HepG2 (cell line): ENCODE data around the gene ZNF554. TPM values are rescaled to one million over a fixed set of nuclear protein-coding genes. Genes with fewer than 3 reads are reported as not detected.
A peak's percentile ranks its signal among the peaks of the same experiment; 100 is the strongest.

Experiments
- ATAC-seq: fragments of 200-7000 bp; cut with Tn5 transposase; 3 replicates; pipeline ENCODE4 v1.9.1; 2020; ENCODE audit warnings: mild to moderate bottlenecking, moderate library complexity
- BruUV-seq: library from RNA; stranded (reverse); fragments of 400-500 nt; replicated peaks from 2 replicates; lab custom pipeline; 2021; lab: Mats Ljungman, UMichigan
- CTCF ChIA-PET: fragments of 300-600 bp; formaldehyde crosslinking; extraction: SDS; loops from one replicate; lab custom pipeline; 2021; ENCODE audit warnings: low total read pairs, inconsistent platforms, low intra/inter-chr PET ratio; lab: Yijun Ruan, JAX
- POLR2A ChIA-PET: fragments of 350-600 bp; sonication (Branson Sonifier 250); formaldehyde crosslinking; loops from one replicate; lab custom pipeline; 2020; ENCODE audit warnings: antibody characterized with exemption, inconsistent platforms; lab: Yijun Ruan, JAX
- DNase-seq: peaks from one replicate; pipeline ENCODE4 v3.0.0-alpha.2; 2015; ENCODE audit warnings: low spot score
- FAIRE-seq: peaks from 3 replicates; lab custom pipeline; 2011; peaks lifted over from hg19 to GRCh38; lab: Jason Lieb, UNC
- H2AFZ ChIP-seq: one replicate; pipeline ENCODE4 v1.6.1; 2011; ENCODE audit warnings: low read length, inconsistent platforms
- H3K27ac ChIP-seq: fragments of 300-600 bp; 3 replicates; pipeline ENCODE4 v1.8.0; 2011; ENCODE audit warnings: mixed run types, mild to moderate bottlenecking, mixed read lengths, low read length, inconsistent platforms; ENCODE audit not compliant: insufficient read depth; ENCODE audit errors: extremely low read length
- H3K27me3 ChIP-seq, 2 experiments: fragments of 200-600 bp in 1 of 2; 2 replicates in 1 of 2; 3 replicates in 1 of 2; pipeline versions ENCODE4 v1.6.0 to v1.8.0; 2011; ENCODE audit warnings: low read length in 2 of 2, mild to moderate bottlenecking in 2 of 2, moderate library complexity in 2 of 2, inconsistent platforms in 1 of 2; ENCODE audit not compliant: insufficient read depth in 2 of 2, control insufficient read depth in 1 of 2
- H3K36me3 ChIP-seq, 2 experiments: fragments of 200-600 bp in 1 of 2; replicated peaks in 1 of 2; 2 replicates in 1 of 2; 3 replicates in 1 of 2; pipeline versions ENCODE4 v1.5.1 to v1.8.0; 2011; ENCODE audit warnings: low read length in 2 of 2, inconsistent platforms in 1 of 2; ENCODE audit not compliant: insufficient read depth in 2 of 2, control insufficient read depth in 1 of 2
- H3K4me1 ChIP-seq: 2 replicates; pipeline ENCODE4 v1.5.1; 2012; ENCODE audit warnings: low read length, inconsistent platforms; ENCODE audit not compliant: insufficient read depth
- H3K4me2 ChIP-seq: 2 replicates; pipeline ENCODE4 v1.6.0; 2011; ENCODE audit warnings: low read depth, low read length, inconsistent platforms
- H3K4me3 ChIP-seq, 3 experiments: fragments of 200-600 bp in 1 of 3; sonication (generic), shearing (Covaris generic) in 1 of 3; replicated peaks in 1 of 3; 2 replicates each; pipeline ENCODE4 v1.5.1; 2011 to 2016; ENCODE audit warnings: low read length in 3 of 3, inconsistent platforms in 2 of 3, low read depth in 2 of 3, mild to moderate bottlenecking in 2 of 3, control low read depth in 1 of 3, mixed read lengths in 1 of 3; ENCODE audit not compliant: insufficient read depth in 1 of 3
- H3K79me2 ChIP-seq: one replicate; pipeline ENCODE4 v1.6.1; 2011; ENCODE audit warnings: low read length, inconsistent platforms; ENCODE audit not compliant: insufficient read depth
- H3K9ac ChIP-seq: 2 replicates; pipeline ENCODE4 v1.6.0; 2011; ENCODE audit warnings: mild to moderate bottlenecking, low read depth, low read length, inconsistent platforms; ENCODE audit not compliant: insufficient read depth
- H3K9me3 ChIP-seq: 2 replicates; pipeline ENCODE4 v1.5.1; 2012; ENCODE audit warnings: mild to moderate bottlenecking, low read length
- H4K20me1 ChIP-seq: 2 replicates; pipeline ENCODE4 v1.6.0; 2011; ENCODE audit warnings: inconsistent platforms, mild to moderate bottlenecking, low read length, moderate library complexity; ENCODE audit not compliant: insufficient read depth
- AGO1 ChIP-seq: fragments of 200-400 bp; formaldehyde crosslinking; IDR thresholded peaks from 2 replicates; pipeline ENCODE4 v1.6.1; 2017; ENCODE audit warnings: mild to moderate bottlenecking, low read depth, low read length, moderate library complexity; ENCODE audit not compliant: poor library complexity, severe bottlenecking
- CCDC6 ChIP-seq: sonication (generic); formaldehyde crosslinking; IDR thresholded peaks from 2 replicates; pipeline ENCODE4 v1.8.1; 2022; ENCODE audit warnings: mild to moderate bottlenecking, missing genetic modification reagents, moderate library complexity
- CREBL2 ChIP-seq: sonication (generic); formaldehyde crosslinking; IDR thresholded peaks from 2 replicates; pipeline ENCODE4 v1.8.1; 2023; ENCODE audit warnings: missing genetic modification reagents, mild to moderate bottlenecking, borderline replicate concordance
- HNRNPL ChIP-seq: fragments of 200-400 bp; formaldehyde crosslinking; IDR thresholded peaks from 2 replicates; pipeline ENCODE4 v1.6.1; 2017; ENCODE audit warnings: mild to moderate bottlenecking, low read depth, low read length
- NFRKB ChIP-seq: fragments of 450-650 bp; IDR thresholded peaks from 2 replicates; pipeline ENCODE4 v1.6.1; 2017
- RFXANK ChIP-seq: IDR thresholded peaks from 2 replicates; pipeline ENCODE4 v1.6.1; 2016
- SRY ChIP-seq: sonication (generic); formaldehyde crosslinking; IDR thresholded peaks from 2 replicates; pipeline ENCODE4 v1.8.0; 2022; ENCODE audit warnings: mild to moderate bottlenecking, missing genetic modification reagents
- ZFP36L2 ChIP-seq: sonication (generic); formaldehyde crosslinking; IDR thresholded peaks from 2 replicates; pipeline ENCODE4 v1.4.0; 2020; ENCODE audit warnings: missing genetic modification reagents
- ZNF232 ChIP-seq: sonication (generic); formaldehyde crosslinking; IDR thresholded peaks from 2 replicates; pipeline ENCODE4 v1.4.0; 2020; ENCODE audit warnings: missing genetic modification reagents, borderline replicate concordance
- ZNF335 ChIP-seq: sonication (generic); formaldehyde crosslinking; IDR thresholded peaks from 2 replicates; pipeline ENCODE4 v1.4.0; 2020; ENCODE audit warnings: missing genetic modification reagents
- ZNF432 ChIP-seq: sonication (generic); formaldehyde crosslinking; IDR thresholded peaks from 2 replicates; pipeline ENCODE4 v1.5.0; 2020; ENCODE audit warnings: missing genetic modification reagents, mild to moderate bottlenecking, borderline replicate concordance
- ZNF670 ChIP-seq: sonication (generic); formaldehyde crosslinking; IDR thresholded peaks from 2 replicates; pipeline ENCODE4 v1.8.0; 2022; ENCODE audit warnings: mild to moderate bottlenecking, missing genetic modification reagents, borderline replicate concordance
- ZNF713 ChIP-seq: sonication (generic); formaldehyde crosslinking; IDR thresholded peaks from 2 replicates; pipeline ENCODE4 v1.4.0; 2020; ENCODE audit warnings: mild to moderate bottlenecking, missing genetic modification reagents
- ZNF768 ChIP-seq: sonication (generic); formaldehyde crosslinking; IDR thresholded peaks from 2 replicates; pipeline ENCODE4 v1.4.0; 2020; ENCODE audit warnings: missing genetic modification reagents
- WGBS: methylation state at CpG from one replicate; pipeline ENCODE4 v1.1.6; 2017; ENCODE audit warnings: low lambda C conversion rate; 5-methylcytosine and 5-hydroxymethylcytosine counted together
- in situ Hi-C: cut with HindIII; loops from 2 replicates; pipeline ENCODE4 v1.10.0; 2017; ENCODE audit warnings: low pct_unique_long_range_greater_than_20kb; ENCODE audit not compliant: extremely low pct_ligation_motif_present
- intact Hi-C: fragments of 100-400 bp; cut with micrococcal nuclease; formaldehyde crosslinking; loops from one replicate; pipeline ENCODE4 v1.10.0; 2022; ENCODE audit not compliant: unreplicated experiment
- polyA plus RNA-seq, 8 experiments: library from polyadenylated mRNA; depleted of rRNA in 3 of 8; stranded (reverse) in 7 of 8; unstranded in 1 of 8; fragments of >200 nt; fragmentation: Illumina TruSeq in 4 of 8; extraction: Trizol in 4 of 8; gene quantifications; 2 replicates each; pipeline versions ENCODE4 v1.2.1 to v1.2.3, GENCODE V29; 2011 to 2016; ENCODE audit warnings: low read depth in 4 of 8, missing spikeins in 1 of 8, mixed read lengths in 1 of 8; ENCODE audit not compliant: insufficient read depth in 1 of 8
- total RNA-seq, 5 experiments: library from RNA; depleted of rRNA; stranded (reverse); fragments of >200 nt; fragmentation: Illumina TruSeq; extraction: Trizol; gene quantifications; 2 replicates each; pipeline ENCODE4 v1.2.3, GENCODE V29; 2016; ENCODE audit warnings: low read depth in 1 of 5
- TF ChIP-seq, protein P1 (sequence below): sonication (generic); formaldehyde crosslinking; IDR thresholded peaks from 2 replicates; pipeline ENCODE4 v1.8.0; 2022; ENCODE audit warnings: mild to moderate bottlenecking, missing genetic modification reagents, moderate library complexity

Gene ZNF554
- total and polyA plus RNA-seq, 2 of the 13 experiments (the other 11 are each of a cell fraction or from before 2014, with no cell fraction given), result 2.2 to 2.7 TPM

DNA sequence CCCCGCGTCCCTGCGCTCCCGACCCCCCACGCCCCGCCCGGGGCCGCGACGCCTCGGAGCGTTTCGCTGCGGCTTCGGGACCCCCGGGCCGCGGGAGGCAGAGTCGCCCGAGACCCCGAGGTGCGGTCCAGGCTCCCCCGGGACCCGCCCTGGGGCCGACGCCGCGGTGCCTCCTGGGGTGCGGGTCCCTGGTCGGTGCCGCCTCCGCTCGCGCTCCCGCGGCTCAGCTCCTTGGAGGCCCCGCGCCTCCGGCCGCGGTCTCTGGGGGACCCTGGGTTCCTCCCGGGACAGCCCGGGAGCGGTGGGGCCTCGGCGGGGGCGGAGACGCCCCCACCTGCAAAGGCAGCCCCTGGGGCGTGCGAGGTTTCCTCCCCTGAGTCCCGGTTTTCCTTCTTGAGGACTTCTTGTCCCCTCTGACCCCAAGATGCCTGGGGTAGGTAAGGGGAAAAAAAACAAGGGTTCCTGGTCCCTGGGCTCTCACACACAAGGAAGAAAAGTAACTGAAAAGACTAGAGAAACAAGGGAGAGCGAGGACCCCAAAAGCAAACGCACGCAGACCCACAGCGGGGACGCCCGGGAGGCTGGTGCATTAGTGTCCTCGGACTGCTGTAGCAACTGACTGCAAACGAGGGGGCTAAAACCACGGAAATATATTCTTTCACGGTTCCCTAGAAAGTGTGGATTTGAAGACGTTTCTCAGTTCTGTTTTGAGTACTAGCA, 22.3 kb downstream of the ZNF554 start:
- peak overlapping the region; percentile 83 for H3K9ac ChIP-seq
- intact Hi-C loops, result loop anchor here (2.0 kb wide), 1 partner anchor 21 kb away; no protein-coding TSS in a partner anchor
- POLR2A ChIA-PET, result interaction anchor here (0.6 to 2.4 kb wide), 12 partner anchors 13 to 385 kb away, joined by 3 to 49 read pairs (median 5); partner anchors contain the start of genes LMNB2, SGTA, THOP1 and ZNF554

More for the DNA sequence above, 22.3 kb downstream of the ZNF554 start:
- Histone ChIP-seq H3K27me3 (no peaks in the 10 kb centered on the region), H3K4me1 (peaks cover 72% of the 10 kb centered on the region), H4K20me1 (no peaks in the 10 kb centered on the region), H3K27ac (peak overlapping the region; percentile 48), H3K4me3 (peak overlapping the region; percentile 76 to 92 (median 83)), H3K9me3 (no peaks in the 10 kb centered on the region), H3K4me2 (peak overlapping the region; percentile 90), H3K36me3 (peaks cover 0 to 2% of the 10 kb centered on the region in 2 experiments; a peak in 3 of 5 replicates), H3K79me2 (peaks cover 37% of the 10 kb centered on the region), H2AFZ (no peak overlapping the region)
- ATAC-seq (no peak), FAIRE-seq (no peak), DNase-seq (no peak)
- CTCF ChIA-PET, result no interaction called here
- 2% methylated on average over 18 of the region's 62 CpGs for WGBS
- no TSS peak for BruUV-seq
- 0 out of 2 replicates have a peak, but pooled peaks have one; percentile 31 for TF ChIP-seq ZNF713 (CRISPR knock-in tag)
- no peak for TF ChIP-seq CCDC6 (CRISPR knock-in tag)
- TF ChIP-seq ZNF670 (CRISPR knock-in tag), result no peak
- TF ChIP-seq AGO1, result no peak
- TF ChIP-seq ZNF335, result no peak
- peak; percentile 22; the same call in 1 of the 2 replicates for TF ChIP-seq ZNF232 (CRISPR knock-in tag)
- TF ChIP-seq CREBL2 (CRISPR knock-in tag), result no peak
- no peak for TF ChIP-seq ZNF432 (CRISPR knock-in tag)
- no peak for TF ChIP-seq HNRNPL
- TF ChIP-seq ZNF768 (CRISPR knock-in tag), result 0 out of 2 replicates have a peak, but pooled peaks have one; percentile 3
- 0 out of 2 replicates have a peak, but pooled peaks have one; percentile 36 for TF ChIP-seq SRY (CRISPR knock-in tag)
- TF ChIP-seq NFRKB, result no peak
- TF ChIP-seq, protein P1, sequence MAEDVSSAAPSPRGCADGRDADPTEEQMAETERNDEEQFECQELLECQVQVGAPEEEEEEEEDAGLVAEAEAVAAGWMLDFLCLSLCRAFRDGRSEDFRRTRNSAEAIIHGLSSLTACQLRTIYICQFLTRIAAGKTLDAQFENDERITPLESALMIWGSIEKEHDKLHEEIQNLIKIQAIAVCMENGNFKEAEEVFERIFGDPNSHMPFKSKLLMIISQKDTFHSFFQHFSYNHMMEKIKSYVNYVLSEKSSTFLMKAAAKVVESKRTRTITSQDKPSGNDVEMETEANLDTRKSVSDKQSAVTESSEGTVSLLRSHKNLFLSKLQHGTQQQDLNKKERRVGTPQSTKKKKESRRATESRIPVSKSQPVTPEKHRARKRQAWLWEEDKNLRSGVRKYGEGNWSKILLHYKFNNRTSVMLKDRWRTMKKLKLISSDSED (CRISPR knock-in tag), result no peak
- no peak for TF ChIP-seq ZFP36L2 (CRISPR knock-in tag)
- TF ChIP-seq RFXANK (CRISPR knock-in tag), result no peak
- in situ Hi-C loops, result no loop called here
